IPS DF 4.7 (cell line): ENCODE results near the gene NPLOC4.

Experiments used
- DNase-seq: peaks from one replicate; pipeline ENCODE4 v3.0.0-alpha.2; 2013; ENCODE audit warnings: low spot score; ENCODE audit errors: extremely low read depth

Gene NPLOC4

GRCh38 chr17:81664051-81664470, 27.1 kb upstream of the NPLOC4 start:
- DNase-seq, result no peak

- no peak for DNase-seq
Observed at GRCh38 chr17:81662002-81662401, 25.1 kb upstream of the NPLOC4 start.

- no peak for DNase-seq
Observed at GRCh38 chr17:81660441-81660840, 23.5 kb upstream of the NPLOC4 start.

GRCh38 chr17:81659038-81659437, 22.1 kb upstream of the NPLOC4 start:
- no peak for DNase-seq

GRCh38 chr17:81656835-81657234, 19.9 kb upstream of the NPLOC4 start:
- DNase-seq, result no peak

- no peak for DNase-seq
Observed at GRCh38 chr17:81656118-81656743, 19.3 kb upstream of the NPLOC4 start, which contains the start of gene PDE6G. PDE6G (minus strand) TSS chr17:81656542; CDS start chr17:81653305, 3,237 bp downstream.

GRCh38 chr17:81655378-81656117, 18.6 kb upstream of the NPLOC4 start:
- DNase-seq, result no peak

GRCh38 chr17:81652906-81653771, 16.2 kb upstream of the NPLOC4 start:
- DNase-seq, result no peak

- no peak for DNase-seq
Observed at GRCh38 chr17:81651692-81652091, 14.8 kb upstream of the NPLOC4 start.

GRCh38 chr17:81650951-81651350, 14.0 kb upstream of the NPLOC4 start:
- DNase-seq, result no peak

GRCh38 chr17:81648707-81649085, 11.8 kb upstream of the NPLOC4 start:
- no peak for DNase-seq

- DNase-seq, result no peak
Observed at GRCh38 chr17:81648013-81648706, 11.2 kb upstream of the NPLOC4 start.

GRCh38 chr17:81647640-81648012, 10.7 kb upstream of the NPLOC4 start:
- no peak for DNase-seq

GRCh38 chr17:81646869-81647600, 10.1 kb upstream of the NPLOC4 start:
- DNase-seq, result no peak

- no peak for DNase-seq
Observed at GRCh38 chr17:81644976-81645952, 8.4 kb upstream of the NPLOC4 start.

- DNase-seq, result no peak
Observed at GRCh38 chr17:81644496-81644895, 7.6 kb upstream of the NPLOC4 start.

GRCh38 chr17:81641825-81642489, 5.0 kb upstream of the NPLOC4 start:
- DNase-seq, result no peak

GRCh38 chr17:81640011-81640410, 3.1 kb upstream of the NPLOC4 start:
- no peak for DNase-seq

- no peak for DNase-seq
Observed at GRCh38 chr17:81638683-81639082, 1.8 kb upstream of the NPLOC4 start.
